H1 (cell line): ENCODE measurements around the gene TAF7. TPM values are rescaled to one million over a fixed set of nuclear protein-coding genes. Genes with fewer than 3 reads are reported as not detected.

Source experiments
- CTCF ChIA-PET: fragments of 300-600 bp; sonication (Branson Sonifier 250); formaldehyde crosslinking; loops from one replicate; lab custom pipeline; 2021; ENCODE audit not compliant: partially characterized antibody; lab: Charles Lee
- POLR2A ChIA-PET: fragments of 300-600 bp; sonication (Branson Sonifier 250); formaldehyde crosslinking; loops from one replicate; lab custom pipeline; 2021; ENCODE audit warnings: inconsistent platforms; ENCODE audit not compliant: partially characterized antibody; lab: Charles Lee
- DNase-seq, 2 experiments: peaks; one replicate each; pipeline versions ENCODE4 v3.0.0 to v3.0.0-alpha.2; 2010 to 2022; ENCODE audit warnings: low spot score in 2 of 2, low read depth in 1 of 2, mixed read lengths in 1 of 2
- FAIRE-seq: peaks from 2 replicates; lab custom pipeline; 2011; peaks lifted over from hg19 to GRCh38; lab: Jason Lieb, UNC
- H2AFZ ChIP-seq: 2 replicates; pipeline ENCODE4 v1.8.1; 2012; ENCODE audit warnings: low read length, inconsistent platforms
- H2AK5ac ChIP-seq: 2 replicates; pipeline ENCODE4 v1.6.1; 2013; ENCODE audit warnings: low read depth, low read length
- H2BK120ac ChIP-seq: replicated peaks from 2 replicates; pipeline ENCODE3; 2013; ENCODE audit warnings: low read depth, low read length, inconsistent platforms
- H2BK12ac ChIP-seq: 2 replicates; pipeline ENCODE4 v1.6.1; 2013; ENCODE audit warnings: low read depth, low read length
- H2BK15ac ChIP-seq: 2 replicates; pipeline ENCODE4 v1.6.1; 2013; ENCODE audit warnings: low read length
- H2BK20ac ChIP-seq: 2 replicates; pipeline ENCODE4 v1.6.1; 2013; ENCODE audit warnings: low read length
- H2BK5ac ChIP-seq: 2 replicates; pipeline ENCODE4 v1.6.1; 2013; ENCODE audit warnings: low read depth, low read length
- H3K14ac ChIP-seq: 2 replicates; pipeline ENCODE4 v1.6.1; 2013; ENCODE audit warnings: inconsistent platforms; ENCODE audit not compliant: insufficient read length
- H3K18ac ChIP-seq: 2 replicates; pipeline ENCODE4 v1.6.1; 2013; ENCODE audit warnings: low read length; ENCODE audit errors: extremely low read depth
- H3K23ac ChIP-seq: 2 replicates; pipeline ENCODE4 v1.6.1; 2013; ENCODE audit warnings: inconsistent platforms; ENCODE audit not compliant: insufficient read length
- H3K23me2 ChIP-seq: 2 replicates; pipeline ENCODE4 v1.6.1; 2013; ENCODE audit warnings: low read depth, low read length
- H3K27ac ChIP-seq: 2 replicates; pipeline ENCODE4 v1.6.1; 2011; ENCODE audit warnings: low read depth, low read length, inconsistent platforms
- H3K27me3 ChIP-seq, 4 experiments: replicated peaks in 1 of 4; 1 replicate in 1 of 4; 2 replicates in 3 of 4; pipeline versions ENCODE4 v1.6.1 to v1.8.1; 2011 to 2013; ENCODE audit warnings: low read length in 3 of 4, mild to moderate bottlenecking in 3 of 4, inconsistent platforms in 2 of 4, mixed read lengths in 2 of 4, moderate library complexity in 1 of 4; ENCODE audit not compliant: control insufficient read depth in 3 of 4, insufficient read depth in 3 of 4; ENCODE audit errors: extremely low read depth in 1 of 4
- H3K36me3 ChIP-seq, 4 experiments: 2 replicates each; pipeline versions ENCODE4 v1.6.1 to v1.8.1; 2011 to 2013; ENCODE audit warnings: mild to moderate bottlenecking in 4 of 4, low read length in 3 of 4, moderate library complexity in 2 of 4, control low read depth in 1 of 4, inconsistent platforms in 1 of 4; ENCODE audit not compliant: insufficient read depth in 4 of 4, control insufficient read depth in 2 of 4
- H3K4ac ChIP-seq: replicated peaks from 2 replicates; pipeline ENCODE3; 2013; ENCODE audit warnings: low read length, low read depth, mixed read lengths, inconsistent platforms; ENCODE audit not compliant: insufficient read length
- H3K4me1 ChIP-seq, 4 experiments: replicated peaks in 1 of 4; 1 replicate in 1 of 4; 2 replicates in 3 of 4; pipeline versions ENCODE4 v1.6.1 to v1.8.1; 2011 to 2013; ENCODE audit warnings: low read length in 3 of 4, inconsistent platforms in 2 of 4, mixed read lengths in 1 of 4; ENCODE audit not compliant: insufficient read depth in 4 of 4, control insufficient read depth in 3 of 4
- H3K4me2 ChIP-seq, 2 experiments: 2 replicates each; pipeline versions ENCODE4 v1.6.1 to v1.8.1; 2011 to 2013; ENCODE audit warnings: low read depth in 2 of 2, low read length in 2 of 2, control low read depth in 1 of 2, inconsistent platforms in 1 of 2, mild to moderate bottlenecking in 1 of 2; ENCODE audit not compliant: insufficient read depth in 1 of 2
- H3K4me3 ChIP-seq, 4 experiments: fragments of 200-600, 300-600 bp in 1 of 4; sonication (generic), shearing (Covaris generic), sonication (Bioruptor Twin) in 1 of 4; 2 replicates each; pipeline versions ENCODE4 v1.5.1 to v1.8.1; 2011 to 2016; ENCODE audit warnings: low read length in 4 of 4, low read depth in 3 of 4, control low read depth in 2 of 4, inconsistent platforms in 2 of 4, mild to moderate bottlenecking in 2 of 4, mixed read lengths in 1 of 4, moderate library complexity in 1 of 4; ENCODE audit not compliant: insufficient read depth in 2 of 4; ENCODE audit errors: extremely low read depth in 1 of 4
- H3K56ac ChIP-seq: replicated peaks from 2 replicates; pipeline ENCODE3; 2013; ENCODE audit warnings: low read depth, mild to moderate bottlenecking, mixed read lengths, low read length, inconsistent platforms; ENCODE audit not compliant: insufficient read length
- H3K79me1 ChIP-seq: 2 replicates; pipeline ENCODE4 v1.6.1; 2013; ENCODE audit warnings: low read depth, low read length, control low read depth
- H3K79me2 ChIP-seq, 2 experiments: 2 replicates each; pipeline versions ENCODE4 v1.6.1 to v1.8.1; 2012 to 2013; ENCODE audit warnings: low read length in 2 of 2, mild to moderate bottlenecking in 2 of 2, inconsistent platforms in 1 of 2; ENCODE audit not compliant: insufficient read depth in 2 of 2, control insufficient read depth in 1 of 2
- H3K9ac ChIP-seq, 4 experiments: replicated peaks in 1 of 4; 1 replicate in 1 of 4; 2 replicates in 3 of 4; pipeline versions ENCODE4 v1.6.1 to v1.8.1; 2011 to 2013; ENCODE audit warnings: low read depth in 3 of 4, low read length in 3 of 4, control low read depth in 2 of 4, mild to moderate bottlenecking in 2 of 4, moderate library complexity in 2 of 4, inconsistent platforms in 1 of 4; ENCODE audit errors: extremely low read depth in 1 of 4
- H3K9me3 ChIP-seq, 2 experiments: 2 replicates each; pipeline versions ENCODE4 v1.6.1 to v1.8.1; 2012 to 2013; ENCODE audit warnings: mild to moderate bottlenecking in 2 of 2, moderate library complexity in 2 of 2, control low read depth in 1 of 2, inconsistent platforms in 1 of 2, low read depth in 1 of 2, low read length in 1 of 2, mixed read lengths in 1 of 2; ENCODE audit not compliant: insufficient read depth in 2 of 2
- H4K20me1 ChIP-seq, 2 experiments: replicated peaks in 1 of 2; 2 replicates each; pipeline versions ENCODE3 to v1.8.1; 2011 to 2013; ENCODE audit warnings: inconsistent platforms in 2 of 2, low read length in 2 of 2, mild to moderate bottlenecking in 1 of 2; ENCODE audit not compliant: insufficient read depth in 2 of 2, control insufficient read depth in 1 of 2
- H4K5ac ChIP-seq: 2 replicates; pipeline ENCODE4 v1.6.1; 2013; ENCODE audit warnings: low read length, low read depth, mixed read lengths, inconsistent platforms; ENCODE audit not compliant: insufficient read length
- H4K8ac ChIP-seq: 2 replicates; pipeline ENCODE4 v1.8.0; 2013; ENCODE audit warnings: mild to moderate bottlenecking, moderate library complexity, low read length, inconsistent platforms; ENCODE audit not compliant: insufficient read depth; ENCODE audit errors: extremely low read depth
- H4K91ac ChIP-seq: replicated peaks from 2 replicates; pipeline ENCODE3; 2013; ENCODE audit warnings: low read length, mixed read lengths, inconsistent platforms; ENCODE audit not compliant: insufficient read length
- CREB1 ChIP-seq: IDR thresholded peaks from 2 replicates; pipeline ENCODE4 v1.6.1; 2012; ENCODE audit warnings: inconsistent platforms
- GABPA ChIP-seq: IDR thresholded peaks from 2 replicates; pipeline ENCODE4 v1.6.1; 2011; ENCODE audit warnings: mild to moderate bottlenecking, low read length, moderate library complexity, borderline replicate concordance; ENCODE audit not compliant: insufficient read depth
- RNF2 ChIP-seq: fragments of 200-900, 300-1000 bp; sonication (generic); IDR thresholded peaks from 2 replicates; pipeline ENCODE4 v1.7.1; 2016; ENCODE audit warnings: borderline replicate concordance, low read depth, mild to moderate bottlenecking, antibody characterized with exemption, low read length; ENCODE audit not compliant: poor library complexity, severe bottlenecking; ENCODE audit errors: missing control alignments
- SIX5 ChIP-seq: IDR thresholded peaks from 2 replicates; pipeline ENCODE4 v1.6.1; 2011; ENCODE audit warnings: mild to moderate bottlenecking, low read depth, low read length
- USF2 ChIP-seq: IDR thresholded peaks from 2 replicates; pipeline ENCODE4 v1.6.1; 2011; ENCODE audit warnings: low read length, improper control_type of control experiment
- WGBS, 2 experiments: shearing (Covaris generic) in 1 of 2; methylation state at CpG; one replicate each; pipeline versions ENCODE4 v1.1.6 to v1.1.7; 2013 to 2015; ENCODE audit warnings: low lambda C conversion rate in 2 of 2, mixed read lengths in 2 of 2, inconsistent platforms in 1 of 2, low coverage in 1 of 2, missing lambda C conversion rate in 1 of 2; ENCODE audit not compliant: insufficient replicate concordance in 2 of 2, insufficient coverage in 1 of 2, insufficient read length in 1 of 2; ENCODE audit errors: extremely low coverage in 1 of 2, missing lambda C conversion rate in 1 of 2; 5-methylcytosine and 5-hydroxymethylcytosine counted together
- polyA plus RNA-seq, 7 experiments: library from polyadenylated mRNA; depleted of rRNA in 3 of 7; stranded (reverse) in 5 of 7; unstranded in 2 of 7; fragments of >200 nt in 5 of 7; fragments of 200-250 nt in 2 of 7; gene quantifications; 1 replicate in 5 of 7; 2 replicates in 1 of 7; 4 replicates in 1 of 7; pipeline versions ENCODE4 v1.2.1 to v1.2.3, GENCODE V29; 2011 to 2013; ENCODE audit warnings: missing spikeins in 2 of 7, mixed read lengths in 2 of 7
- total RNA-seq: library from RNA; stranded (reverse); fragmentation: NEBNext Ultra II Directional; extraction: Animal tissue kit (Norgen Biotek cat#: 25700); gene quantifications from 2 replicates; pipeline ENCODE4 v1.2.1, GENCODE V29; 2021

TAF7 gene
- total and polyA plus RNA-seq, 2 of the 8 experiments (the other 6 are each of a cell fraction or from before 2014, with no cell fraction given), result 29.8 to 101 TPM

DNA sequence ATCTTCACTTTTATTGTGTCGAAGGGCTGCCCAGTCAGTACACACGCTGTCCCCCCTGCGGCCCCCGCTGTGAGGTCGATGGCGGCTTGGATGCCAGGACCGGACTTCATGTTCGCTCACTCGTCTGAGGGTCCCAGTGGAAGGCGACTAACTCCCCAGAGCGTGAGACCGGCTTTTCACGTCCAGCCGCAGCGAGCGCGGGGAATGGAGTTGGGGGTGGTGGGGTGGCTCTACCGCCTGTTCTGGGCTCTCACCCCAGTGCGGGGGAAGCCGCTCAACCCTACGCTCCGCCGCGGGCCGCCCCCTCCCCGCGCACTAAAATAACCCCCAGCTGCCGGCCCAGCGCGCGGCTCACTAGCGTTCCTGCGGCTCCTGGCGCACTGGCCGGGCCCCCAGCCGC lies 16.8 kb downstream of the TAF7 start, which contains the start of gene SLC25A2:
Gene SLC25A2, minus strand, starts transcription at position 294 of the 400 bp plus-strand sequence. Its CDS starts 184 bp downstream, at position 110.
- H3K27me3 ChIP-seq, result no peaks in the 10 kb centered on the region
- DNase-seq (no peak), FAIRE-seq (no peak)
- no peak within 1 kb of the TSS for H3K14ac ChIP-seq
- H4K20me1 ChIP-seq, result no peaks in the 10 kb centered on the region
- no peak within 1 kb of the TSS for H4K5ac ChIP-seq
- H3K23me2 ChIP-seq, result no peaks in the 10 kb centered on the region
- no peak within 1 kb of the TSS for H3K9ac ChIP-seq
- ChIA-PET POLR2A (no interaction called here), CTCF (no interaction called here)
- no peak within 1 kb of the TSS for H4K91ac ChIP-seq
- H2AK5ac ChIP-seq, result no peak within 1 kb of the TSS
- H3K79me2 ChIP-seq, result no peaks in the 10 kb centered on the region
- no peak within 1 kb of the TSS for H3K4me3 ChIP-seq
- no peak within 1 kb of the TSS for H2AFZ ChIP-seq
- no peak within 1 kb of the TSS for H2BK15ac ChIP-seq
- H2BK20ac ChIP-seq, result no peak within 1 kb of the TSS
- H3K27ac ChIP-seq, result no peak within 1 kb of the TSS
- whole genome bisulfite sequencing, 2 experiments, result 92% methylated on average over 33 of the region's 36 CpGs; no CpG with 5 or more reads in 1 of the 2 experiments
- no peak within 1 kb of the TSS for H2BK12ac ChIP-seq
- H4K8ac ChIP-seq, result peak within 1 kb of the TSS; percentile 51; the same call in 1 of the 2 replicates
- no peak within 1 kb of the TSS for H2BK5ac ChIP-seq
- no peak within 1 kb of the TSS for H2BK120ac ChIP-seq
- H3K36me3 ChIP-seq, result no peaks in the 10 kb centered on the region
- H3K4me1 ChIP-seq, result no peaks in the 10 kb centered on the region
- TF ChIP-seq RNF2, result no peak
- no peak for TF ChIP-seq GABPA
- no peak for TF ChIP-seq CREB1
- TF ChIP-seq USF2, result no peak
- TF ChIP-seq SIX5, result no peak
- H3K4me2 ChIP-seq, result no peak within 1 kb of the TSS
- H3K9me3 ChIP-seq, result peaks cover 0 to 17% of the 10 kb centered on the region in 2 experiments; a peak in 2 of 4 replicates
- no peak within 1 kb of the TSS for H3K4ac ChIP-seq
- no peak within 1 kb of the TSS for H3K56ac ChIP-seq
- H3K79me1 ChIP-seq, result no peaks in the 10 kb centered on the region
- H3K23ac ChIP-seq, result no peak within 1 kb of the TSS
- H3K18ac ChIP-seq, result no peak within 1 kb of the TSS
